ENCODE measurements around the gene BACH1. TPM values are rescaled to one million over a fixed set of nuclear protein-coding genes. Genes with fewer than 3 reads are reported as not detected.

Gene BACH1
- total RNA-seq, 1 experiment from 2014 or later: 65.2 TPM

- ChIA-PET POLR2A (no interaction called here), CTCF (no interaction called here)
- Mint-ChIP-seq H3K9me3 (ENCODE audit: unreplicated experiment) (peaks cover 5% of the 10 kb centered on the region), H3K27me3 (ENCODE audit: insufficient read depth, unreplicated experiment) (no peaks in the 10 kb centered on the region), H3K4me1 (ENCODE audit: low read depth, unreplicated experiment) (peaks cover 20% of the 10 kb centered on the region), H3K36me3 (ENCODE audit: insufficient read depth, unreplicated experiment) (peaks cover 6% of the 10 kb centered on the region), H3K4me3 (ENCODE audit: unreplicated experiment) (no peak overlapping the region), H3K27ac (ENCODE audit: unreplicated experiment) (no peak overlapping the region)
- Histone ChIP-seq H3K27me3 (replicated peaks; ENCODE audit: control insufficient read depth, insufficient read depth, low read length) (no peaks in the 10 kb centered on the region), H3K9me3 (peaks cover 5% of the 10 kb centered on the region), H3K4me1 (peaks cover 14% of the 10 kb centered on the region), H3K36me3 (ENCODE audit: control insufficient read depth, insufficient read depth, low read length) (no peaks in the 10 kb centered on the region), H3K4me3 (ENCODE audit: low read depth, low read length) (no peak overlapping the region)
- intact Hi-C loops (cut with micrococcal nuclease; ENCODE audit: unreplicated experiment): loop anchor here (5.0 kb wide), 1 partner anchor 39 kb away; the partner anchor contains the start of gene BACH1
- BruUV-seq (replicated peaks): no TSS peak
- DNase-seq: peak; percentile 31 to 40
- TF ChIP-seq CTCF (IDR thresholded peaks at IDR 0.05; ENCODE audit: insufficient read depth in 1 of 2, low read depth in 1 of 2, low read length in 1 of 2, severe bottlenecking in 1 of 2, unreplicated experiment in 1 of 2): no peak
These were observed 39.9 kb upstream of the BACH1 start for GRCh38 chr21:29258626-29259338.

GRCh38 chr21:29260461-29260860, 38.3 kb upstream of the BACH1 start:
- POLR2A ChIA-PET: no interaction called here
- no TSS peak for BruUV-seq (replicated peaks)
- Mint-ChIP-seq H3K4me3 (ENCODE audit: unreplicated experiment) (no peak overlapping the region), H3K27ac (ENCODE audit: unreplicated experiment) (no peak overlapping the region), H3K27me3 (ENCODE audit: insufficient read depth, unreplicated experiment) (no peaks in the 10 kb centered on the region), H3K36me3 (ENCODE audit: insufficient read depth, unreplicated experiment) (peaks cover 6% of the 10 kb centered on the region), H3K4me1 (ENCODE audit: low read depth, unreplicated experiment) (peaks cover 20% of the 10 kb centered on the region), H3K9me3 (ENCODE audit: unreplicated experiment) (no peaks in the 10 kb centered on the region)
- H3K4me3 ChIP-seq (ENCODE audit: low read depth, low read length): no peak overlapping the region
- no peak for DNase-seq
- no peaks in the 10 kb centered on the region for H3K27me3 ChIP-seq (replicated peaks; ENCODE audit: control insufficient read depth, insufficient read depth, low read length)
- no peaks in the 10 kb centered on the region for H3K36me3 ChIP-seq (ENCODE audit: control insufficient read depth, insufficient read depth, low read length)
- H3K4me1 ChIP-seq: peaks cover 14% of the 10 kb centered on the region
- H3K9me3 ChIP-seq: no peaks in the 10 kb centered on the region
- TF ChIP-seq CTCF (IDR thresholded peaks at IDR 0.05; ENCODE audit: insufficient read depth in 1 of 2, low read depth in 1 of 2, low read length in 1 of 2, severe bottlenecking in 1 of 2, unreplicated experiment in 1 of 2): no peak
- CTCF ChIA-PET: no interaction called here
- intact Hi-C loops (cut with micrococcal nuclease; ENCODE audit: unreplicated experiment): loop anchor here (2.0 kb wide), 1 partner anchor 60 kb away; no protein-coding TSS in a partner anchor

GRCh38 chr21:29261555-29262540, 36.9 kb upstream of the BACH1 start:
- H3K9me3 ChIP-seq: no peaks in the 10 kb centered on the region
- DNase-seq: no peak
- intact Hi-C loops (cut with micrococcal nuclease; ENCODE audit: unreplicated experiment): loop anchor here (2.0 kb wide), 1 partner anchor 59 kb away; no protein-coding TSS in a partner anchor
- peaks cover 6% of the 10 kb centered on the region for H3K36me3 Mint-ChIP-seq (ENCODE audit: insufficient read depth, unreplicated experiment)
- no TSS peak for BruUV-seq (replicated peaks)
- no peaks in the 10 kb centered on the region for H3K36me3 ChIP-seq (ENCODE audit: control insufficient read depth, insufficient read depth, low read length)
- no peaks in the 10 kb centered on the region for H3K27me3 Mint-ChIP-seq (ENCODE audit: insufficient read depth, unreplicated experiment)
- H3K4me1 Mint-ChIP-seq (ENCODE audit: low read depth, unreplicated experiment): peaks cover 20% of the 10 kb centered on the region
- TF ChIP-seq CTCF (IDR thresholded peaks at IDR 0.05; ENCODE audit: insufficient read depth in 1 of 2, low read depth in 1 of 2, low read length in 1 of 2, severe bottlenecking in 1 of 2, unreplicated experiment in 1 of 2): no peak
- H3K4me3 ChIP-seq (ENCODE audit: low read depth, low read length): no peak overlapping the region
- no peak overlapping the region for H3K27ac Mint-ChIP-seq (ENCODE audit: unreplicated experiment)
- ChIA-PET CTCF (no interaction called here), POLR2A (no interaction called here)
- H3K27me3 ChIP-seq (replicated peaks; ENCODE audit: control insufficient read depth, insufficient read depth, low read length): no peaks in the 10 kb centered on the region
- no peaks in the 10 kb centered on the region for H3K9me3 Mint-ChIP-seq (ENCODE audit: unreplicated experiment)
- H3K4me1 ChIP-seq: peaks cover 14% of the 10 kb centered on the region
- no peak overlapping the region for H3K4me3 Mint-ChIP-seq (ENCODE audit: unreplicated experiment)
